ENCODE results near the gene SCUBE2.
"Not testable (repeated sequence)": the region's sequence is repeated elsewhere in the genome, so short reads cannot be mapped to it uniquely, and the experiment has no call there.

SCUBE2 gene

DNA sequence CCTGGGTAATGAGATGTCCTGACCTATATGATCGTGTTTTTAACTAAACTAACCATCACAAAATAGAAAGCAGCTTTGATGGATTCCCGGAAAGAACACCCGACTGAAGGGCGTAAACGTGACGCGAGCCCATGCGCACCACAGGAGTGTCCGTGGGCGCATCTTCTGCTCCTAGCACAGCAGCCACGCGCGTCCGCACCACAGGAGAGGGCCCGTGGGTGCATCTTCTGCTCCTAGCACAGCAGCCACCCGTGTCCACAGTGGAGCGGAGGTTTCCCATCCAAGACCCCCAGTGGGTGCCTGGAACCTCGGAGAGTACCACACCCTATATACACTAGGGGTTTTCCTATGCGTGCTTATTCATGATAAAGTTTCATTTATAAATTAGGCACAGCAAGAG lies 51.5 kb downstream of the SCUBE2 start:
- no peak for DNase-seq

DNA sequence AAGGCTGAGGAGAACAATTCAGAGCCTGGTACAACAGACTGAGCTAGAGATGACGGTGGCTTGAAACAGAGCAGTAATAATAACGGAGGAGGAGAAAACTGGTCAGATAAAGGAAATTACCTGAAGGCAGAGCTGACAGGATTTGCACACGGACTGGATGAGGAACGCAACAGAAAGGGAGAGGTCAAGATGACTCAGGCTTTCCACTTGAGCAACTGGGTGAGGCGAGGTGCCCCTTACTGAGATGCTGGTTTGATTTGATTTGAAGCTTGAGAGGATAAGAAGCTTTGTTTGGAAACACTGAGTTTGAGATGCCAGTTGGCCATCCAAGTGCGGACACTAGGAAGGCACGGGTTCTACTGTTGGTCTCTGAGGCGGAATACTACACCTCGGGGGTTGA lies 52.2 kb downstream of the SCUBE2 start:
- no peak for DNase-seq

DNA sequence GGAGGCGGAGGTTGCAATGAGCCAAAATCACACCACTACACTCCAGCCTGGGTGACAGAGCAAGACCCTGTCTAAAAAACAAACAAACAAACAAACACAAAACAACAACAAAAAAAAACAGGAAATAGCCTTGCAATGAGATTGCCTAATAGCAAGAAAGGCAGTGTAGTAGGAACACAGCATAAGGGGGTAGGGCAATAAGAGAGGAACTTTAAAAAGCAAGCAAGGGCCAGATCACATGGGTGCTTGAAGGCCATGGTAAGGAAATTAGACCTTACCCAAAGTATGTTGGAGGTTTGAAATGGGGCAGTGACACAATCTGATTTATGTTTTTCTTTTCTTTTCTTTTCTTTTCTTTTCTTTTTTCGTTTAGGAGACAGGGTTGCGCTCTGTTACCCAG lies 52.9 kb downstream of the SCUBE2 start:
- no peak for DNase-seq

GRCh38 chr11:9037963-9038362 lies 53.4 kb downstream of the SCUBE2 start:
- DNase-seq: no peak

GRCh38 chr11:9037046-9037780 lies 54.2 kb downstream of the SCUBE2 start:
- no peak for DNase-seq

DNA sequence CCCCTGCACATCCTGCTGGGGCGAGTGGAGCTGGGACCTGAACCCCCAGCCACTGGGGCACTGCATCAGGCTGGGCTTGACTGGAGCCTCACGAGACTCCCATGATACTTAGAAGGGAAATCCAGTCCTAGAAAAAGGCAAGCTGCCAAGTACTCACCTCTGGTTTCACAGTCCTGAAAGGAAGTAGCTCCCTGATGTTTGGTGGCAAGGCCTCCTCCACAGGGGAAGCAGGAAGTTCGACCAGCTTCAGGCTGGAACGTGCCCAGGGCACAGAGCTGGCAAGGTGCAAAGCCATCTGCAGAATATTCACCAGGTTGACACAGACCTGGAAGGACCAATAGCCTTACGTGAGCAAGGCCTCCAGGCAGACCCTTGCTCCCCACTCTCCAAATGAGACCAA lies 60.8 kb downstream of the SCUBE2 start:
- peak in 1 of 2 experiments; percentile 36 for DNase-seq

DNA sequence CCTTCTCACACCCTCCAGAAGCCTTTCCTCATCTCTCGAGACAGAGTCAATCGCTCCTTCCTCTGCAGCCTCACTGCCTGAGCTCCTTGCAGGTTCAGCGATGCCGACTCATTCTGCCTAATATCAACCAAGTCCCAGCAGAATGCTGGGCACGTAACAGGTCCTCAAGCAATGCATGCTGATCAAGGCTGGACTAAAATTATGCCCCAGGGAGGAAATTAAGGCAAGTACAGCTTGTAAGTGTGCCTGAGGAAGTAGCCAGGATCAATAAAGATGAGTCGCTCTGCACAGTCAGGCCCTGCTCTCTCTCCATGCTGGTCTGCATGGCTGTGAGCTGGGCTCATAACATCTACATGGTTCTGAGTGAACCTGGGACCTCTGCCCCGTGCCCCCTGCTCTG lies 62.0 kb downstream of the SCUBE2 start:
- DNase-seq: no peak

GRCh38 chr11:9028581-9028980 lies 62.8 kb downstream of the SCUBE2 start:
- DNase-seq: no peak

DNA sequence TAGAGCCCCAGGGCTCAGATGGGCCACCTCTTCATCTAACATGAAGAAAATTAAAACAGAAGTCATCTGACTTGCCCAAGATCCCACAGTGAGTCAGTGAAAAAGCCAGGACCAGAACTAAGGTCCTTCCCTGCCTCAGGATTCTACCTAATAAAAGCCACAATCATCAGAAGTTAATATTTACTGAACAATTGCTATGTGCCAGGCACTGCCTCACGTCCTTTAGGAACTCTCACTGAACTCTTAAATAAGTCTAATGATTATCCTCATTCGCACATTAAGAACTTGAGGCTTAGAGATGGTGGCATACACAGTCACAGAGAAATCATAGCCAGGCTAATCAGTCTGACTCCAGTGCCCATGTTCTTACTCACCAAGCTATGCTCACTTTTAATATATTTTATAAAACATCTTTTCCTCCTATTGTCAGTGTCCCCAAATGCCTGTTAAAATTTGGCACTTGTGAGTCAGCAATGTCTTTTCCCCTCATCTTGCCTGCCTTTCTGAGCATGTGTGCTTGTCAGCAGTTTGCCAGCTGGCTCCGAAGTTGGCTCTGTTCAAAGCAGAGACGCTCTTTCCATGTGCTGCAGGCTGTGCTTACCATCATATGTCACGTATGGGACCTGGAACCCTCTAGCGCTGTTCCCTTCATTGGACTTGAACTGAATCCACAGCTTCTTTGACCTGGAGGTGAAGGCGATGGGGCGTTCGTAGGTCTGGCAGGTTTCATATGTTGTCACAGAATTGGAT lies 66.1 kb downstream of the SCUBE2 start:
- DNase-seq: no peak

GRCh38 chr11:9022961-9023680 lies 68.3 kb downstream of the SCUBE2 start:
- DNase-seq: no peak

- no peak for DNase-seq
Observed at GRCh38 chr11:9020916-9021315, 70.5 kb downstream of the SCUBE2 start.

GRCh38 chr11:9019861-9020260 lies 71.5 kb downstream of the SCUBE2 start:
- no peak for DNase-seq

- no peak for DNase-seq
Observed at GRCh38 chr11:9017773-9018172, 73.6 kb downstream of the SCUBE2 start.

- DNase-seq: peak in 1 of 2 experiments; percentile 62
Observed at GRCh38 chr11:9016916-9017642, 74.3 kb downstream of the SCUBE2 start.

DNA sequence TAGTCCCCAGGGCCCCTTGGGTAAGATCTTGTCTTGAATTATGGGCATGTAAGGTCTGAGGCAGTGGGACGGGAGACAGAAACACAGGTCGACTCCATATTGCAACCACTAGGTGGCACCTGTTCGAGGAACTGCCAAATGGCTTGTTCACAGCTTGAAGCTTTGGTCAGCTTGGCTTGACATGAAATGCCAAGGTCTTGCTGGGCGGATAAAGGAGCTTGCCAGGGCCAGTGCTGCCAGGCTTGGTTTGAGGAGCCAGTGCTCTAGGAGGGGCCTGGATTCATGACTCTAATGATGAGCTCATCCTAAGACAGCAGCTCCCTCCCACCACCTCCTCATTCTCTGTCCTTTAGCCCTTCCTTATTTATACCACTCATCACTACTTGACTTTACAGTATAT lies 75.7 kb downstream of the SCUBE2 start:
- DNase-seq: peak; percentile 63 to 76

DNA sequence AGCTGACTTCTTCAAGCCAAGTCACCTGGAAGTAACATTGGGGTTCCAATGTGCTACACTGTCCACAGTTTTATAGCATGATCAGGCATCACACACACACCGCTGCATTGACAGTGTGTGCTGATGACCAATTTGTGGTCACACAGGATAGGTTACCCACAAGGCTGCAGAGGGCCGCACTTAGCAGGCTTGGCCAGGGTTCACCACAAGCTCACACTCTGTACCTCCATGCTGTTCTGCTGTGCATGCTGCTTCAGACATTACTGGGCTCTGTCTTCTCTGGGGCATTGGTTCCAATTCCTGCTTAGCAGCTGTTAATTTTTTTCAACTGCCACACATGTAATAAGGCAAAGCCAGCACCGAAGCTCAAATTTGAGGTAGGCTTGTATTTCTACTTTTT lies 76.6 kb downstream of the SCUBE2 start:
- no peak for DNase-seq

GRCh38 chr11:9013373-9013772 lies 78.0 kb downstream of the SCUBE2 start:
- no peak for DNase-seq

- not testable (repeated sequence) for DNase-seq
Observed at GRCh38 chr11:9009538-9009937, 81.9 kb downstream of the SCUBE2 start.

- DNase-seq: no peak
Observed at GRCh38 chr11:9008661-9009060, 82.7 kb downstream of the SCUBE2 start.

- DNase-seq: no peak
Observed at GRCh38 chr11:9008011-9008550, 83.3 kb downstream of the SCUBE2 start.

- no peak for DNase-seq
Observed at GRCh38 chr11:9005087-9005486, 86.3 kb downstream of the SCUBE2 start.

- no peak for DNase-seq
Observed at GRCh38 chr11:9004183-9004926, 87.0 kb downstream of the SCUBE2 start.
